Keratinocyte (primary cell): ENCODE results near the gene DARS2. TPM values are rescaled to one million over a fixed set of nuclear protein-coding genes. Genes with fewer than 3 reads are reported as not detected.

Source experiments
- DNase-seq: peaks from one replicate; pipeline ENCODE4 v3.0.0-alpha.2; 2011; ENCODE audit warnings: low read depth, missing footprints, low spot score
- FAIRE-seq: peaks from 2 replicates; lab custom pipeline; 2011; peaks lifted over from hg19 to GRCh38; lab: Jason Lieb, UNC
- H2AFZ ChIP-seq: 2 replicates; pipeline ENCODE4 v1.6.0; 2012; ENCODE audit warnings: low read length, control low read depth, inconsistent platforms; ENCODE audit not compliant: control insufficient read depth
- H3K27ac ChIP-seq: 2 replicates; pipeline ENCODE4 v1.5.1; 2011; ENCODE audit warnings: low read length; ENCODE audit not compliant: control insufficient read depth, insufficient read depth
- H3K27me3 ChIP-seq: 3 replicates; pipeline ENCODE4 v1.6.0; 2011; ENCODE audit warnings: low read length; ENCODE audit not compliant: control insufficient read depth, insufficient read depth; ENCODE audit errors: extremely low read depth
- H3K36me3 ChIP-seq, 2 experiments: 2 replicates in 1 of 2; 3 replicates in 1 of 2; pipeline ENCODE4 v1.5.1; 2011; ENCODE audit warnings: low read length in 2 of 2, mild to moderate bottlenecking in 1 of 2; ENCODE audit not compliant: control insufficient read depth in 2 of 2, insufficient read depth in 2 of 2; ENCODE audit errors: extremely low read depth in 1 of 2
- H3K4me1 ChIP-seq: 3 replicates; pipeline ENCODE4 v1.5.1; 2011; ENCODE audit warnings: low read length; ENCODE audit not compliant: control insufficient read depth, insufficient read depth; ENCODE audit errors: extremely low read depth
- H3K4me2 ChIP-seq: 3 replicates; pipeline ENCODE4 v1.6.0; 2011; ENCODE audit warnings: low read depth, low read length; ENCODE audit not compliant: control insufficient read depth, insufficient read depth; ENCODE audit errors: extremely low read depth
- H3K4me3 ChIP-seq, 3 experiments: fragments of 200-600 bp in 1 of 3; sonication (generic) in 1 of 3; 2 replicates in 2 of 3; 3 replicates in 1 of 3; pipeline ENCODE4 v1.5.1; 2011 to 2016; ENCODE audit warnings: low read length in 3 of 3, mild to moderate bottlenecking in 3 of 3, control low read depth in 2 of 3, inconsistent platforms in 1 of 3, low read depth in 1 of 3, mixed read lengths in 1 of 3, mixed run types in 1 of 3, moderate library complexity in 1 of 3; ENCODE audit not compliant: control insufficient read depth in 2 of 3, insufficient read depth in 2 of 3; ENCODE audit errors: extremely low read depth in 1 of 3
- H3K79me2 ChIP-seq: 2 replicates; pipeline ENCODE4 v1.6.0; 2012; ENCODE audit warnings: low read length; ENCODE audit not compliant: control insufficient read depth, insufficient read depth
- H3K9ac ChIP-seq: 3 replicates; pipeline ENCODE4 v1.6.0; 2011; ENCODE audit warnings: low read length; ENCODE audit not compliant: control insufficient read depth, insufficient read depth; ENCODE audit errors: extremely low read depth
- H3K9me1 ChIP-seq: 3 replicates; pipeline ENCODE4 v1.6.0; 2011; ENCODE audit warnings: low read length; ENCODE audit not compliant: control insufficient read depth, insufficient read depth; ENCODE audit errors: extremely low read depth
- H3K9me3 ChIP-seq: 2 replicates; pipeline ENCODE4 v1.5.1; 2012; ENCODE audit warnings: low read depth, low read length; ENCODE audit not compliant: control insufficient read depth
- H4K20me1 ChIP-seq: 3 replicates; pipeline ENCODE4 v1.6.0; 2011; ENCODE audit warnings: low read length; ENCODE audit not compliant: control insufficient read depth, insufficient read depth; ENCODE audit errors: extremely low read depth
- CTCF ChIP-seq, 3 experiments: IDR thresholded peaks in 1 of 3; conservative IDR thresholded peaks in 1 of 3; optimal IDR thresholded peaks in 1 of 3; 2 replicates in 2 of 3; 3 replicates in 1 of 3; pipeline versions ENCODE3 to v1.5.1; 2011; ENCODE audit warnings: low read length in 3 of 3, mild to moderate bottlenecking in 3 of 3, moderate library complexity in 2 of 3, control low read depth in 1 of 3, inconsistent platforms in 1 of 3; ENCODE audit not compliant: insufficient read depth in 2 of 3; ENCODE audit errors: extremely low read depth in 1 of 3
- EZH2 ChIP-seq: IDR thresholded peaks from one replicate; pipeline ENCODE4 v1.6.1; 2012; ENCODE audit warnings: inconsistent platforms, mild to moderate bottlenecking, low read length, moderate library complexity
- dilution Hi-C: fragments of 300-500 bp; cut with MboI; formaldehyde crosslinking; loops from one replicate; pipeline ENCODE4 v1.7.0; 2020; ENCODE audit warnings: low sequenced_read_pairs; ENCODE audit not compliant: extremely low pct_ligation_motif_present
- polyA plus RNA-seq, 5 experiments: library from polyadenylated mRNA; depleted of rRNA in 3 of 5; stranded (reverse) in 3 of 5; stranded (forward) in 1 of 5; unstranded in 1 of 5; fragments of >200 nt; gene quantifications; 1 replicate in 1 of 5; 2 replicates in 3 of 5; 3 replicates in 1 of 5; pipeline versions ENCODE4 v1.2.1 to v1.2.3, GENCODE V29; 2011 to 2012; ENCODE audit warnings: missing spikeins in 2 of 5, low read depth in 1 of 5, low replicate concordance in 1 of 5

Gene DARS2
- polyA plus RNA-seq, 1 donor (not counting 4 experiments of a cell fraction or from before 2014, with no cell fraction given) = 36.4 TPM

GRCh38 chr1:173900427-173900826 lies 76.0 kb downstream of the DARS2 start:
- H3K27me3 ChIP-seq = no peaks in the 10 kb centered on the region
- H3K9me3 ChIP-seq = no peaks in the 10 kb centered on the region
- H3K9ac ChIP-seq = no peak overlapping the region
- no peaks in the 10 kb centered on the region for H3K79me2 ChIP-seq
- H3K9me1 ChIP-seq = no peaks in the 10 kb centered on the region
- H4K20me1 ChIP-seq = no peaks in the 10 kb centered on the region
- H2AFZ ChIP-seq = no peak overlapping the region
- no peaks in the 10 kb centered on the region for H3K36me3 ChIP-seq
- FAIRE-seq (no peak), DNase-seq (no peak)
- H3K4me1 ChIP-seq = no peaks in the 10 kb centered on the region
- dilution Hi-C loops = no loop called here
- no peak overlapping the region for H3K4me2 ChIP-seq
- H3K27ac ChIP-seq = no peak overlapping the region
- no peak overlapping the region for H3K4me3 ChIP-seq
- TF ChIP-seq EZH2 (no peak), CTCF (optimal IDR thresholded peaks at IDR 0.05 in 1 of 3, IDR thresholded peaks at IDR 0.05 in 1 of 3, conservative IDR thresholded peaks at IDR 0.05 in 1 of 3; ENCODE audit: extremely low read depth in 1 of 3, insufficient read depth in 2 of 3, low read length in 3 of 3) (no peak)

- no peaks in the 10 kb centered on the region for H3K27me3 ChIP-seq
- no peak overlapping the region for H3K4me2 ChIP-seq
- dilution Hi-C loops = no loop called here
- H3K9ac ChIP-seq = no peak overlapping the region
- FAIRE-seq (no peak), DNase-seq (no peak)
- no peak overlapping the region for H3K27ac ChIP-seq
- no peaks in the 10 kb centered on the region for H3K79me2 ChIP-seq
- no peaks in the 10 kb centered on the region for H3K9me3 ChIP-seq
- no peaks in the 10 kb centered on the region for H3K9me1 ChIP-seq
- no peaks in the 10 kb centered on the region for H3K4me1 ChIP-seq
- H3K4me3 ChIP-seq = no peak overlapping the region
- H3K36me3 ChIP-seq = no peaks in the 10 kb centered on the region
- TF ChIP-seq EZH2 = no peak
- no peak for TF ChIP-seq CTCF (optimal IDR thresholded peaks at IDR 0.05 in 1 of 3, IDR thresholded peaks at IDR 0.05 in 1 of 3, conservative IDR thresholded peaks at IDR 0.05 in 1 of 3; ENCODE audit: extremely low read depth in 1 of 3, insufficient read depth in 2 of 3, low read length in 3 of 3)
- no peak overlapping the region for H2AFZ ChIP-seq
- H4K20me1 ChIP-seq = no peaks in the 10 kb centered on the region
These were observed 76.5 kb downstream of the DARS2 start for GRCh38 chr1:173900992-173901391.
